Fibroblast of skin of scalp (primary cell): ENCODE results near the gene ST6GALNAC2.
A peak's percentile ranks its signal among the peaks of the same experiment; 100 is the strongest.
"Not testable (repeated sequence)": the region's sequence is repeated elsewhere in the genome, so short reads cannot be mapped to it uniquely, and the experiment has no call there.

Experiments
- DNase-seq: peaks from one replicate; pipeline ENCODE4 v3.0.0-alpha.2; 2013

ST6GALNAC2 gene

GRCh38 chr17:76538941-76539570 lies 46.6 kb downstream of the ST6GALNAC2 start:
- DNase-seq, result no peak

- DNase-seq, result no peak
Measured at GRCh38 chr17:76538281-76538931, 47.3 kb downstream of the ST6GALNAC2 start.

- peak; percentile 43 for DNase-seq
Measured at GRCh38 chr17:76537578-76538280, 47.9 kb downstream of the ST6GALNAC2 start, which contains the start of gene CYGB. Gene CYGB, minus strand, starts transcription at chr17:76537709. Its CDS starts 167 bp downstream, at chr17:76537542.

- peak; percentile 33 for DNase-seq
Measured at GRCh38 chr17:76537288-76537577, 48.4 kb downstream of the ST6GALNAC2 start.

GRCh38 chr17:76536511-76537287 lies 49.0 kb downstream of the ST6GALNAC2 start:
- DNase-seq, result no peak

GRCh38 chr17:76535788-76536510 lies 49.7 kb downstream of the ST6GALNAC2 start:
- no peak for DNase-seq

- no peak for DNase-seq
Measured at GRCh38 chr17:76534831-76535732, 50.6 kb downstream of the ST6GALNAC2 start.

- DNase-seq, result not testable (repeated sequence)
Measured at GRCh38 chr17:76533640-76534359, 51.9 kb downstream of the ST6GALNAC2 start.

- peak; percentile 29 for DNase-seq
Measured at GRCh38 chr17:76532072-76532651, 53.5 kb downstream of the ST6GALNAC2 start.

- DNase-seq, result no peak
Measured at GRCh38 chr17:76531486-76532038, 54.1 kb downstream of the ST6GALNAC2 start.

GRCh38 chr17:76530811-76531485 lies 54.7 kb downstream of the ST6GALNAC2 start:
- DNase-seq, result no peak

- DNase-seq, result peak; percentile 58
Measured at GRCh38 chr17:76530095-76530723, 55.5 kb downstream of the ST6GALNAC2 start.

GRCh38 chr17:76529224-76530094 lies 56.2 kb downstream of the ST6GALNAC2 start:
- DNase-seq, result peak; percentile 87

GRCh38 chr17:76528528-76529223 lies 57.0 kb downstream of the ST6GALNAC2 start:
- no peak for DNase-seq

GRCh38 chr17:76528156-76528527 lies 57.5 kb downstream of the ST6GALNAC2 start:
- no peak for DNase-seq

- DNase-seq, result peak; percentile 68
Measured at GRCh38 chr17:76527430-76528111, 58.1 kb downstream of the ST6GALNAC2 start.
